PC-9 (cell line): ENCODE data around the gene GPHN.

ENCODE experiments used
- CTCF ChIP-seq: fragments of 200-600 bp; sonication (generic); conservative IDR thresholded peaks from 2 replicates; pipeline ENCODE4 v1.6.1; 2017; ENCODE audit warnings: mixed run types, antibody characterized with exemption, mild to moderate bottlenecking, moderate library complexity
- EZH2 ChIP-seq: fragments of 200-600 bp; sonication (generic); IDR thresholded peaks from 2 replicates; pipeline ENCODE4 v1.8.0; 2017; ENCODE audit warnings: antibody characterized with exemption, low read depth

- TF ChIP-seq EZH2: no peak
- no peak for TF ChIP-seq CTCF
These were observed 201.3 kb downstream of the GPHN start for GRCh38 chr14:66709291-66709690.
